Measurements from ENCODE around the gene SLC66A3.

DNA sequence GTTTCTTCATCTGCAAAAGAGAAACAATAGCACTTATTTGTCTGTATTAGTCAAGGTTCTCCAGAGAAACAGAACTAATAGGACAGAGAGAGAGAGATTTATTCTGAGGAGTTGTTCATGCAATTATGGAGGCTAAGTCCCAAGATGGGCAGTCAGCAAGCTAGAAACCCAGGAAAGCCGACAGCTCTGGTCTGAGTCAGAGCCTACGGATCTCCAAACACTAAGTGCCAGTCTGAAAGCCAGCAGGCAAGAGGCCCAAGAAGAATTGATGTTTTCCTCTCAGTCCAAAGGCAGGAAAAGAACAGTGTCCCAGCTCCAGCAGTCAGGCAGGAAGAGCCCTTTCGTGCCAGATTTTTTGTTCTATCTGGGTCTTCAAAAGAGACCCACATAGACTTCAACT, 36.5 kb upstream of the SLC66A3 start:
- TF ChIP-seq, protein P1, sequence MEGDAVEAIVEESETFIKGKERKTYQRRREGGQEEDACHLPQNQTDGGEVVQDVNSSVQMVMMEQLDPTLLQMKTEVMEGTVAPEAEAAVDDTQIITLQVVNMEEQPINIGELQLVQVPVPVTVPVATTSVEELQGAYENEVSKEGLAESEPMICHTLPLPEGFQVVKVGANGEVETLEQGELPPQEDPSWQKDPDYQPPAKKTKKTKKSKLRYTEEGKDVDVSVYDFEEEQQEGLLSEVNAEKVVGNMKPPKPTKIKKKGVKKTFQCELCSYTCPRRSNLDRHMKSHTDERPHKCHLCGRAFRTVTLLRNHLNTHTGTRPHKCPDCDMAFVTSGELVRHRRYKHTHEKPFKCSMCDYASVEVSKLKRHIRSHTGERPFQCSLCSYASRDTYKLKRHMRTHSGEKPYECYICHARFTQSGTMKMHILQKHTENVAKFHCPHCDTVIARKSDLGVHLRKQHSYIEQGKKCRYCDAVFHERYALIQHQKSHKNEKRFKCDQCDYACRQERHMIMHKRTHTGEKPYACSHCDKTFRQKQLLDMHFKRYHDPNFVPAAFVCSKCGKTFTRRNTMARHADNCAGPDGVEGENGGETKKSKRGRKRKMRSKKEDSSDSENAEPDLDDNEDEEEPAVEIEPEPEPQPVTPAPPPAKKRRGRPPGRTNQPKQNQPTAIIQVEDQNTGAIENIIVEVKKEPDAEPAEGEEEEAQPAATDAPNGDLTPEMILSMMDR (tag by site-specific recombination; IDR thresholded peaks at IDR 0.05) = no peak
- TF ChIP-seq REST (tag by site-specific recombination; IDR thresholded peaks at IDR 0.05) (no peak), ZBTB8A (tag by site-specific recombination; IDR thresholded peaks at IDR 0.05) (no peak), YY1 (tag by site-specific recombination; IDR thresholded peaks at IDR 0.05) (no peak), ZNF701 (tag by site-specific recombination; IDR thresholded peaks at IDR 0.05) (no peak), ZNF677 (tag by site-specific recombination; IDR thresholded peaks at IDR 0.05) (no peak), ZNF433 (tag by site-specific recombination; IDR thresholded peaks at IDR 0.05; ENCODE audit: low read depth) (no peak), MEIS1 (CRISPR knock-in tag; IDR thresholded peaks at IDR 0.05; ENCODE audit: borderline replicate concordance) (no peak), ELK4 (IDR thresholded peaks at IDR 0.05; ENCODE audit: borderline replicate concordance, low read depth, low read length) (no peak), ZNF24 (tag by site-specific recombination; IDR thresholded peaks at IDR 0.05) (no peak), ZNF292 (tag by site-specific recombination; IDR thresholded peaks at IDR 0.05; ENCODE audit: borderline replicate concordance, low read depth) (no peak)
- TF ChIP-seq, protein P2, sequence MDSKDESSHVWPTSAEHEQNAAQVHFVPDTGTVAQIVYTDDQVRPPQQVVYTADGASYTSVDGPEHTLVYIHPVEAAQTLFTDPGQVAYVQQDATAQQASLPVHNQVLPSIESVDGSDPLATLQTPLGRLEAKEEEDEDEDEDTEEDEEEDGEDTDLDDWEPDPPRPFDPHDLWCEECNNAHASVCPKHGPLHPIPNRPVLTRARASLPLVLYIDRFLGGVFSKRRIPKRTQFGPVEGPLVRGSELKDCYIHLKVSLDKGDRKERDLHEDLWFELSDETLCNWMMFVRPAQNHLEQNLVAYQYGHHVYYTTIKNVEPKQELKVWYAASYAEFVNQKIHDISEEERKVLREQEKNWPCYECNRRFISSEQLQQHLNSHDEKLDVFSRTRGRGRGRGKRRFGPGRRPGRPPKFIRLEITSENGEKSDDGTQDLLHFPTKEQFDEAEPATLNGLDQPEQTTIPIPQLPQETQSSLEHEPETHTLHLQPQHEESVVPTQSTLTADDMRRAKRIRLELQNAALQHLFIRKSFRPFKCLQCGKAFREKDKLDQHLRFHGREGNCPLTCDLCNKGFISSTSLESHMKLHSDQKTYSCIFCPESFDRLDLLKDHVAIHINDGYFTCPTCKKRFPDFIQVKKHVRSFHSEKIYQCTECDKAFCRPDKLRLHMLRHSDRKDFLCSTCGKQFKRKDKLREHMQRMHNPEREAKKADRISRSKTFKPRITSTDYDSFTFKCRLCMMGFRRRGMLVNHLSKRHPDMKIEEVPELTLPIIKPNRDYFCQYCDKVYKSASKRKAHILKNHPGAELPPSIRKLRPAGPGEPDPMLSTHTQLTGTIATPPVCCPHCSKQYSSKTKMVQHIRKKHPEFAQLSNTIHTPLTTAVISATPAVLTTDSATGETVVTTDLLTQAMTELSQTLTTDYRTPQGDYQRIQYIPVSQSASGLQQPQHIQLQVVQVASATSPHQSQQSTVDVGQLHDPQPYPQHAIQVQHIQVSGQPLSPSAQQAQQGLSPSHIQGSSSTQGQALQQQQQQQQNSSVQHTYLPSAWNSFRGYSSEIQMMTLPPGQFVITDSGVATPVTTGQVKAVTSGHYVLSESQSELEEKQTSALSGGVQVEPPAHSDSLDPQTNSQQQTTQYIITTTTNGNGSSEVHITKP (tag by site-specific recombination; IDR thresholded peaks at IDR 0.05) = no peak
